Kidney (tissue), 14 donors: Measurements from ENCODE around the gene GALR2. TPM values are rescaled to one million over a fixed set of nuclear protein-coding genes. Genes with fewer than 3 reads are reported as not detected.

Experiments
- DNase-seq, 5 donors: peaks; one replicate each; pipeline ENCODE4 v3.0.0-alpha.2; 2013 to 2020
- FAIRE-seq: peaks from 2 replicates; lab custom pipeline; 2012; peaks lifted over from hg19 to GRCh38; lab: Jason Lieb, UNC
- H3K27ac ChIP-seq, 2 donors: one replicate each; pipeline ENCODE4 v1.7.0; 2013; ENCODE audit warnings: low read depth in 2 of 2, low read length in 2 of 2, inconsistent platforms in 1 of 2
- H3K27me3 ChIP-seq: one replicate; pipeline ENCODE4 v1.7.1; 2013; ENCODE audit warnings: low read length, inconsistent platforms; ENCODE audit not compliant: control insufficient read depth, insufficient read depth
- H3K36me3 ChIP-seq, 3 donors: one replicate each; pipeline versions ENCODE4 v1.7.0 to v1.7.1; 2013; ENCODE audit warnings: low read length in 3 of 3, control low read depth in 1 of 3, inconsistent platforms in 1 of 3; ENCODE audit not compliant: insufficient read depth in 3 of 3, control insufficient read depth in 2 of 3
- H3K4me1 ChIP-seq, 3 donors: one replicate each; pipeline versions ENCODE4 v1.7.0 to v1.7.1; 2013; ENCODE audit warnings: low read length in 3 of 3, inconsistent platforms in 1 of 3, low read depth in 1 of 3; ENCODE audit not compliant: control insufficient read depth in 2 of 3, insufficient read depth in 2 of 3
- H3K4me3 ChIP-seq, 3 donors: one replicate each; pipeline versions ENCODE4 v1.7.0 to v1.8.1; 2013; ENCODE audit warnings: low read length in 3 of 3, control low read depth in 1 of 3, inconsistent platforms in 1 of 3
- H3K9ac ChIP-seq, 3 donors: one replicate each; pipeline versions ENCODE4 v1.7.0 to v1.7.1; 2013; ENCODE audit warnings: low read length in 3 of 3, control low read depth in 1 of 3, inconsistent platforms in 1 of 3
- H3K9me3 ChIP-seq, 3 donors: one replicate each; pipeline versions ENCODE4 v1.7.0 to v1.7.1; 2013; ENCODE audit warnings: low read length in 3 of 3, control low read depth in 1 of 3, inconsistent platforms in 1 of 3; ENCODE audit not compliant: control insufficient read depth in 2 of 3, insufficient read depth in 1 of 3
- intact Hi-C: fragments of 100-400 bp; cut with DNase I; formaldehyde crosslinking; loops from one replicate; pipeline ENCODE4 v1.11.1; 2022
- polyA plus RNA-seq: library from polyadenylated mRNA; stranded (reverse); fragments of 350-450 nt; fragmentation: Illumina TruSeq; extraction: RNeasy Lipid Tissue Mini Kit (QIAGEN cat#74804); gene quantifications from one replicate; pipeline ENCODE4 v1.2.3, GENCODE V29; 2014; ENCODE audit warnings: low read depth, low replicate concordance; ENCODE audit not compliant: insufficient read depth
- total RNA-seq: library from RNA; stranded (reverse); fragmentation: NEBNext Ultra II Directional; extraction: Animal tissue kit (Norgen Biotek cat#: 25700); gene quantifications from one replicate; pipeline ENCODE4 v1.2.1, GENCODE V29; 2021
- TF ChIP-seq, protein P1 (sequence below): IDR thresholded peaks from 3 replicates; pipeline ENCODE4 v1.5.1; 2012; ENCODE audit warnings: mild to moderate bottlenecking, moderate library complexity, borderline replicate concordance; ENCODE audit not compliant: insufficient read depth; ENCODE audit errors: extremely low read depth
- donor health status: control.
- donor health status: control.
- donor health status: control.
- donor health status: control.
- donor health status: control.
- donor health status: DM: yes; HTN: yes; CAD: no.
- donor health status: Normal renal cell carcinoma (clear cell type).

The GALR2 gene
- total and polyA plus RNA-seq, 2 donors from 2014 or later: not detected

GRCh38 chr17:76033139-76033538 lies 41.4 kb upstream of the GALR2 start:
- DNase-seq (no peak), FAIRE-seq (no peak)
- no peak overlapping the region for H3K27ac ChIP-seq
- H3K9ac ChIP-seq: no peak overlapping the region
- no peaks in the 10 kb centered on the region for H3K9me3 ChIP-seq
- H3K36me3 ChIP-seq: peaks cover 0 to under 1% (median 0%) of the 10 kb centered on the region in 3 donors
- TF ChIP-seq, protein P1, sequence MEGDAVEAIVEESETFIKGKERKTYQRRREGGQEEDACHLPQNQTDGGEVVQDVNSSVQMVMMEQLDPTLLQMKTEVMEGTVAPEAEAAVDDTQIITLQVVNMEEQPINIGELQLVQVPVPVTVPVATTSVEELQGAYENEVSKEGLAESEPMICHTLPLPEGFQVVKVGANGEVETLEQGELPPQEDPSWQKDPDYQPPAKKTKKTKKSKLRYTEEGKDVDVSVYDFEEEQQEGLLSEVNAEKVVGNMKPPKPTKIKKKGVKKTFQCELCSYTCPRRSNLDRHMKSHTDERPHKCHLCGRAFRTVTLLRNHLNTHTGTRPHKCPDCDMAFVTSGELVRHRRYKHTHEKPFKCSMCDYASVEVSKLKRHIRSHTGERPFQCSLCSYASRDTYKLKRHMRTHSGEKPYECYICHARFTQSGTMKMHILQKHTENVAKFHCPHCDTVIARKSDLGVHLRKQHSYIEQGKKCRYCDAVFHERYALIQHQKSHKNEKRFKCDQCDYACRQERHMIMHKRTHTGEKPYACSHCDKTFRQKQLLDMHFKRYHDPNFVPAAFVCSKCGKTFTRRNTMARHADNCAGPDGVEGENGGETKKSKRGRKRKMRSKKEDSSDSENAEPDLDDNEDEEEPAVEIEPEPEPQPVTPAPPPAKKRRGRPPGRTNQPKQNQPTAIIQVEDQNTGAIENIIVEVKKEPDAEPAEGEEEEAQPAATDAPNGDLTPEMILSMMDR: no peak
- H3K4me3 ChIP-seq: no peak overlapping the region
- no peaks in the 10 kb centered on the region for H3K27me3 ChIP-seq
- intact Hi-C loops: no loop called here
- H3K4me1 ChIP-seq: peaks cover 0 to 12% (median 0%) of the 10 kb centered on the region in 3 donors

- H3K36me3 ChIP-seq: peaks cover 2 to 15% (median 7%) of the 10 kb centered on the region in 3 donors
- peaks cover 0 to 7% (median 0%) of the 10 kb centered on the region in 3 donors for H3K4me1 ChIP-seq
- H3K27me3 ChIP-seq: no peaks in the 10 kb centered on the region
- TF ChIP-seq, protein P1: no peak
- H3K27ac ChIP-seq: no peak overlapping the region
- H3K9ac ChIP-seq: no peak overlapping the region
- H3K4me3 ChIP-seq: no peak overlapping the region
- peak in 1 of 5 donors; percentile 64 for DNase-seq
- no peak for FAIRE-seq
- intact Hi-C loops: no loop called here
- no peaks in the 10 kb centered on the region for H3K9me3 ChIP-seq
Measured at GRCh38 chr17:76034428-76035350, 39.9 kb upstream of the GALR2 start.

DNA sequence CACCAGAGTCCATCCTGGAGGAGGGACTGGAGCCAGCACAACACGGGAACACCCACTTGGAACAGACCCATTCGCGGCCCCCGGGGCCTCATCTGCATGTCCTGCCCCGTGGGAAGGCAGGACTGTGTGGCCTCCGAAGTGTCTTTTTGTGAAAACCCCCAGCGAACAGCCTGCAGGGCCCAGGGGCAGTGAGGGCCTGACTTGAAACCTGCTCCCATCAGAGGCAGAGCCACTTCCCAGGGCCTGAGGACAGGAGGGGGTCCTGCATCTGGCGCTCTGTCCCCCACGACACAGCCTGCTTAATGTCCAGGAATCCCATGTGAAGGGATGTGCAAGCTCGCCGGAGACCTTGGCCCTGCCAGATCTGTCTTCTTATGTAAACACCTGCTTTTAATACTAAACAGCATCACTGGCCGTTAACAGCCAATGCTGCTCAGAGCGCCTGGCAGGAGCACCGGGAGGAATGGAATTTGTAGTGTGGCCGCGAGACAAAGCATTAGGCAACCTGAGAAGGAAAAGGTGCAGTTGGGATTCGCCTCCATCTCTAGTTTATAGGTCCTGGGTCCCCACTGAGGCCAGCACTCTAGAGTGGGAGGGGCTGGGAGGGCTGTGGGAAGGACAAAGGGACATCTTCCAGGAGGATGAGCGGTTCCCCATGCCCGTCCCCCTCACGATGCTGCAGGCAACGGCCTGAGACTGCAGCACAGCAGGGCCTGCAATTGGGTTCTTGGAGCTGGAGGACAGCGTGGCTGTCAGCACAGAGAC lies 37.9 kb upstream of the GALR2 start:
- TF ChIP-seq, protein P1: no peak
- peaks cover 0 to 9% (median 0%) of the 10 kb centered on the region in 3 donors for H3K4me1 ChIP-seq
- H3K9ac ChIP-seq: no peak overlapping the region
- DNase-seq (peak; percentile 49 to 71 (median 52)), FAIRE-seq (no peak)
- no peaks in the 10 kb centered on the region for H3K27me3 ChIP-seq
- no peak overlapping the region for H3K4me3 ChIP-seq
- intact Hi-C loops: no loop called here
- no peak overlapping the region for H3K27ac ChIP-seq
- no peaks in the 10 kb centered on the region for H3K9me3 ChIP-seq
- peaks cover 10 to 26% (median 25%) of the 10 kb centered on the region in 3 donors for H3K36me3 ChIP-seq
